Suppressor macrophage treated with lipopolysaccharide for 1 hour (primary cell): Measurements from ENCODE around the gene SULT1C2.
A peak's percentile ranks its signal among the peaks of the same experiment; 100 is the strongest.

Experiments
- DNase-seq, 3 donors: peaks; one replicate each; pipeline ENCODE4 v3.0.0-alpha.2; 2020 to 2022

The SULT1C2 gene

DNA sequence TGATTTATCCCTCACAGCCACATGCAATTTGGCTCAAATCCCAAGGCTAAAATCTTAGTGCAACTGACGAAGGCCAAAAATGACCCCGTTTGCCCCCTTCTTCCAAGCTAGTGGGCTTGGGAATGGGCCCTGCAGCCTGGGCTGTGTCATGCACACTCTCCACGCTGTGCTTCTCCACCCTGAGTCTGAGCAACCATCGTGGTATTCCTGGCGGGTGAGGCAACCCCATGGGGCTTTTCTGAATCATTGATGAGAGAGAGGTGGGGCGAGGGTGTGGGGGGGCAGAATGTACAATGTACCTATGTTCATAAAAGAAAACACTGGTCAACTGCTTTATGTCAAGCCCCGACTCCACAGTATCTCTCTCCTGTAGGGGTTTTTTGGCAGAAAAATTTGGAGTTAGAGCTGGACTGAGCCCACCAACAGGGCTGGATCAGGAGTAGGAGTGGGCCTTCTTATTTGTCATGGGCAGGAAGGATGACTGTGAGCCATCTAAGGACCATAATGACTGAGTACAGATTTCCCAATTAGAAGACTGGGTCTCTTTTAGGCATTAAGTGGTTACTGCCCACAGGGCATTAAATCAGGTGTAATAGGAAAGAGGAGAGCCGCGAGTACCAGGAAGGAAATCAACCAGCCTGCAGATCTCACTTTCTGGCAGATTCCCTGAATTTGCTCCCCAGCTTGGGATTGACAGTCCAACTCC lies 8.9 kb downstream of the SULT1C2 start:
- no peak for DNase-seq

DNA sequence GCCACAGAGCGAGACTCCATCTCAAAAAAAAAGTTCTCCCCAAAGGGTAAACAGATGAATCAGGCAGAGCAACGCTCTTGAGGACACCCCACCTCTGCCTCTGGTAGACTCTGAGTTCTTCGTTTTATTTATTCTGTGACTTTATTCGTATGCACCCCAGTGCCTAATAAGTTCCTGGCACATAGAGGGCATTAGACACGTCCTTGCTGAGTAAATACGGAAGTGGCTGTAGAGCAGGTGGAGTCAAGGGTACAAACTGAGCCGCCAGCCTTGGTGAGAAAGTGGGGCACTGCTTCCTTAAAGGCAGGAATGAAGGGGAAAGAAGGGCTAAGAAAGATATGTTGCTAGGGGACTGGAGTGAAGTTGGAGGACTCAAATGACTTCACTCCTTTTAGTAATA lies 12.9 kb downstream of the SULT1C2 start:
- DNase-seq: no peak

DNA sequence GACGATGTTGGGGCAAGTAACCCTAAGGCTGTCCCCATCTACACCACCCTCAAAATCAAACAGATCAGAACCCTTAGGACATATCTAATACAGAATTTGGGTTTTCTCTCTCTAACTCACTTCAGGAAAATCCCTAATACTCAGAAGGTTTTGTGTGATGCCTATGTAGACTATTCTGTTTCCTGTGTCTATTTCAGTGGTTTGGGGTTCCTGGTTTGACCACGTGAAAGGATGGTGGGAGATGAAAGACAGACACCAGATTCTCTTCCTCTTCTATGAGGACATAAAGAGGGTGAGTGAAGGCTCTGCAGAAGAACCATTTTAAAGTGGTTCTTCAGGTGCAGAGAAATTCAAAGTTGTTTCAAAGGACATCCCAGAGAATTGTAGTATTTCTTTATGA lies 16.3 kb downstream of the SULT1C2 start:
- peak; percentile 10 to 29 (median 17) for DNase-seq

DNA sequence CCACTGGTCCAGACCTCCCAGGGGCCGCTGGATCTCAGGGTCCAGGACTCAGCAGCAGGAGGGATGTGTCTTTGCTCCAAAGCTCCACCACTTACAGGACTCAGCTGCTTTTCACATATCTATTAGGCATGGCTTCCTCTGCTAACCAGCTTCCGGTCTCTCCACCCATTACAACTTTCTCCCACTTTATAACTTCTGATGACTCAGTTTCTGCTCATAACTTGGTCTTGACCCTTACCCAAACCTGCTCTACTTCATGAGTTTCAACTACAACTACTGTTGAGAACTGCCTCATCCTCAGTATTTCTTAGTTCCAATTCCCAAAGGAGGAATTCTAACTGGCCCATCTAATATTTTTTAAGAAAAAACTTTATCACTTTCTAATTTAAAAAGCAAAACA lies 17.2 kb downstream of the SULT1C2 start:
- DNase-seq: no peak

DNA sequence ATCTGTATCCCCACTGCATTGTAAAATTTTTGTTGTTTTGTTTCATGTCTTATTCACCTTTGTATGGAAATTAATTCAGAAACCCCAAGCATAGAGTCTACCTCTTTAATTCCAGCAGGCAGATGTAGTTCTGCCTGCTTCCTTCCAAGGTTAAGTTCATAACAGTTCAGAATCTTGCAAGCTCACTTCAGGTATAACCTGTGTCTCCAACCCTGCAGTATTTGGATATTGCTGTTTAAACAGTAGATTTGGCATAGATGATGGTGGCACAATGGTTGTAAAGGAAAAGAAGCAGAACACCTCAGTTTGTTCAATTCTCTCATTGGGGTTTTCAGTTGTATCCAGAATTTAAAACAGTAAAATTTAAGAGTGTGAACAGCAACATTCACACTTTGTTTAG lies 21.2 kb downstream of the SULT1C2 start:
- no peak for DNase-seq

DNA sequence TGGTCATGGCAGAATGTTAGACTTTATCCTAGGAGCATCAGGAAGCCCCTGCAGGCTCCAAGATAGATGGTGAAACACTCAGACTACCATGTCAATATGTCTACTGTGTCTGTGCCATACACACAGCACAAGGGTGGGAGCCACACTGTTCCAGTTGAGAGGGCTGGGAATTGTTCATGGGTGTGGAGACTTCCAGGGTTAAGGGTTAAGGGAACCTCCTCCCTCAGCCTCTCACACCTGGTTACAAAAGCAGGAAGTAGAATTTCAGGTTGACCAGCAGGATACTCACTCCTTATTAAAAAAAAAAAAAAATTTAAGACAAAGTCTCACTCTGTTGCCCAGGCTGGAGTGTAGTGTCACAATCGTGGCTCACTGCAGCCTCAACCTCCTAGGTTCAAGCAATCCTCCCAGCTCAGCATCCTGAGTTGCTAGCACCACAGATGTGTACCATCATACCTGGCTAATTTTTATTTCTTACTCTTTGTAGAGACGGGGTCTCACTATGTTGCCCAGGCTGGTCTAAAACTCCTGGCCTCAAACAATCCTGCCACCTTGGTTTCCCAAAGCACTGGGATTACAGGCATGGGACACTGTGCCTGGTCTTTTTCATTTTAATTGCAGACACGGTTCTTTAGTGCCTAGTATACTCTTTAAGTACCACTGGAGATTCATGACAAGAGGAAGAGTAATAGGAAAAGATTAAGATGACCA lies 26.0 kb downstream of the SULT1C2 start:
- no peak for DNase-seq

DNA sequence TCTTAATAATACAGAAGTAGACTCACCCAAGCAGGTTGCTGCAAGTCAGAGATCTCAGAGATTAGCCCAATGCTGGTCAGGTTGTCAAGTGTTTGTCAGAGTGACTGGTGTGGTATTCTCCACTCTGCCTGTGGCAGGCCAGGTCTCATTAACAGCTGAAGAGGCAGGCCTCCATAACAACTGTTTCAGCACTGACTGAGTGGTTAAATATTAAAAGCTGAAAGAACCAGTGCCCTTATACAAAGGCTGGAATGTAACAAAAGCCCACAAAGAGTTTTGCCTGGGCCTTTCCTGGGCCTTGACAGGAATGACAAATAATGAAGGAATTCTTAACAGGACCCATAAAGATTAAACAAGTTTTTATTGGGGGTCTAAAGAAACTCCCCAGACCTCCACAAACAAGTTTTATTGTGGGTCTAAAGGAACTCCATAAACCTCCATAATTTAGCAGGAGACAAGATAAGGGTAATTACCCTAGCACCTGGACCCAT lies 26.8 kb downstream of the SULT1C2 start:
- DNase-seq: no peak

DNA sequence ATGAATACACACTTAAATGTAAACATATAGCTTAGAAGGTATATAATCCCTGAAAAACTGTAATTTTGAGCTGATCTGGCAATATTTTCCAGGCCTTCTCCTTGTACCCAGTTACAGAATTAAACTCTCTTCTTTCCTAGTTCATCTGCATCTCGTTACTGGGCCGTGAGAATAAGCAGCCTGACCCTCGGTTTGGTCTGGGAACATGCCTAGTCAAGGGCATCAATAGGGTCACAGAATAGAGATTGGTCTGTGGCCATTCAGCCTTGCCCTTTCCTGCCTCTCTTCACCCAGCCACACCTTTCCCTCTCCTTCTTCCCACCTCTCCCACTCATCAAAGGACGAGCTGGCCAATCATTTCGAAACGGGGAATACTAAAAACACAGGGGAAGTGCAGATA lies 27.3 kb downstream of the SULT1C2 start:
- no peak for DNase-seq

DNA sequence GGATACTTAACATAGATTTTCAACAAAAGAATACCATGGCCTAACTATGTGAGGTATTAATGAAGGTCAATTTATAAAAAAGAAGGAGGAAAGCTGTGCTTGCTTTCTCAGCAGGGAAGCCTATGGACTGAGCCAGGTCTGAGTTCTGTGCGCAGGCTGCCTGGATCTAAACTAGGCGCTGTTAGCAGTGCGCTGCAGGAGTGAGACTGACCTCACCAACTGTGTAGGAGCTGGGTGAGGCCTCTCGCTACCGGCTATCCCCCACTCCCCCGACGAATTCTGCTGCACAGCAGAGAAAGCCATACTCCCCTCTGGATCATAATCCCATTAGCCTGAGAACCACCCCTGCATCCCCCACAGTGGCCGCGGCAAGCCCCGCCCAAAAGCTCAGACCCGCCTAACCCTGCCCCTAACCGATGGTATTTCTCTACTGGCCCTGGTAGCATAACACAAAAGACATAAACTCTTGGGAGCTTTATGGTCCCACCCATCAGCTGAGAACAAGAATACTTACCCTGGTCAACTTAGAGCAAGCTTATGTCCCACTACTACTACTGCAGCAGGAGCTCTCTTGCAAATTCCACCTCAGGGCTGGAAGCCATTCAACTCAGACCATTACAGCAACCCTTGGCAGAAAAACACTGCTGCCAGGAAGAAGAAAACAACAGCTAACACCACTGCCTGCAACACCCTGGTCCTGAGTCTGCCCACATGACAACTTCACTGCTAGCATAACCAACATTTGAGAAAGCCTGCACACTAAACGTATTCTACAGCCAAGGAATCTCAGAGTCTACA lies 28.0 kb downstream of the SULT1C2 start:
- DNase-seq: no peak

DNA sequence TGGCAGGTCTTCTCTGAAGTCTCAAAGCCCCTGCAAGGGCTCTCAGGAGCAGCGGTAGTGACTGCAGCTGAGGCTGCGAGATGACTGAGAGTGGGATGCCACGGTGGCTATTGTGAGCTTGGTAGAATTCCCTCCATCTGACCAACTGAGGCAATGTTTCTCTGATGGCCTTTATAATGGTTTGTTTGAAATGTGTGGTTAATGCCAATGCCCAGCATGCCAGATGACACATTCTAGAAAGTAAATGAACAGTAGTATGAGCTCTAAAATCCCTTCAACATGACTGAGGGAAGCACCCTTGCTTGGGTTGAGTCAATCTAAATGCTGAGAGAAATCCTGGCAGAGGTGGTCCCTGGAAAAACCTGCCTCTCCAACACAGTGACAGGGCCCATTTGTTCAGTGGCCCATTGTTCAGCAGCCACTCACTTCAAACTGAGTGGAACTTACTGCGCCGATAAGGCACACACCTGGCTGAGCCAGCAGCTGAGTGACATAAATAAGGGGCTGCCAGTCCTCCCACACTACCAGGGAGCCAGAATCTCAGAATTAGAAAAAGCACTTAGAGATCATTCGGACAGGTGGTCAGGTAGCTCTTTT lies 31.7 kb downstream of the SULT1C2 start:
- DNase-seq: no peak

DNA sequence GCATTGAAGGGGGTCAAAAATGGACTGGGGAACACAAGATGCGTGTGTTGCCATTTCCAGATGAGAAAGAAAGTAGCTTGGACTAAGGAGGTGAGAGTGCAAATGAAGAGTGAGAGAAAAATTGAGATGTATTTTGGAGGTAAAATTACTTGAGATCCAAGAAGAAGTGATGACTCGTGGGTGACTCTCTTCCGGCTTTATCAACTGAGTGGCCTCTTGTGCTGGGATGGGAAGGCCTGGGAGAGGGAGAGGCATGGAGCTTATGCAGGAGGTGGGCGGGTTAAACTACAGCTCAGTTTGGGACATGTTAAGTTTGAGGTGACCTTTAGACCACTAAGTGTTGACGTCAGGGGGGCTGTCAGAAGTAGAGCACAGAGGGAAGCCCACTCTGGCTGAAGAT lies 34.9 kb downstream of the SULT1C2 start:
- no peak for DNase-seq

DNA sequence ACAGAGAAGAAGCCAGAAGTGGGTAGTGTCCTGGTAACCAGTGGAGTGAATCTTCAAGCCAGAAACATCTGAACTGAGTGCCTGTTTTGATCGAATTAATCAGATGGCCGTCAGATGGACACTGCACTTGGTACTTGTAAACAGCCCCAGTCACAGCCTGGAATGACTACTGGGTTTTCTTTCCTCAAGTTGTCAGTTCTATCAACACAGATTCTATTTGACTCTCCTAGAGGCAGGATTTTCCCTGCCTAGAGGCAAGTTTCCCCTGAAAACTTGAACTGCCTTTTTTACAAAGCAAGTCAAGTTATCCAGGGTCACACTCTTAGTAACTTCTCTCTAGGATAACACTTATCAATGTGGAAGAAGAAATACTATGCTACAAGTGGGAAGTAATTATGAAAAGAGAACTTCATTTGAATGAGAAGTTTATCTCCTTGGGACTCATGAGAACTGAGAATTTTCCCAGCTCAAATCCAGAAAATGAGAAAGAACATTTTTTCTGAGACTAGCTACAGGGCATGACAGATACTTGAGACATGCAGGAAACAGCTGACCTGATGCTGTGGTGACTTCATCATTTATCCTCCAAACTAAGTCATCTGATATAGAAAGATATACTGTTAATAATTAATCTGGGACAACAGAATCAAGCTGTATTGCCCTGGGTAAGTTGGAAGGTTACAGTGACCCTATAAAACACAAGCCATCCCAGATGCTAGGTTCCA lies 36.0 kb downstream of the SULT1C2 start:
- peak; percentile 26 to 59 (median 37) for DNase-seq

DNA sequence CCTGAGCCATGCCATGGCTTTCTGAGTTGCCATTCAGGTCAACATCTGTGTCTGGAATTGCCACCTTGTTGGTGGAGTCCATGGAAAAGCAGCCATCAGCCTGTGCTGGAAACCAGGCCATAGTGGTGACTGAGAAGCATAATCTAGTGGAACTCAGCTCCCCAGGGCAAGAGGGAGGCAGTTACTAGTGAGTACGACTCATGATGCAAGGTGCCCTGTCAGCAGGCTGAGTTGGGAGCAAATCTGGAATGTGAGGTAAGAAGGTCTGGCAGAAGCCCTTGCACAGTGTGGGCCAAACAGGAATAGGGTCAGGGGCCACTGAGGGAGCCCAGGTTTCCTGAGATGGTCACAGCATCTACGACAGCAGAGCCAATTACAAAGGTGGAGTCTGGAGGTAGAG lies 37.1 kb downstream of the SULT1C2 start:
- no peak for DNase-seq

DNA sequence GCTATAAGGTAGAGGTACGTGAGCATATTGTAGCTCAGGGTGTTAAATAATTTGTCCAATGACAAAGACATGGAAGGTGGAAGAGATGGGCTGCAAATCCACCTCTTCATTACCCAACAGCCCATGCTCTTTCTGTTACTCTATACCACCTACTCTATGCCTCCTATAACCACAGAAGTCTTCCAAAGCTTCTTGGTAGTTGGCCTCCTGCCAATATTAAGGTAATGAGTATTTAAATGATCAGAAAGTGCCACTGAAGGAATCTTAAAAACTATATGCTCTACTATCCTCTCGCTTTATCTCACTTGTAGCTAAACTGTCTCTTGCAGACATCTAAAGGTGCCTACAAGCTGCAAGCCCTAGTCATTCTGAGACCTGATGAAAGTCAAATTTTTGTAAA lies 41.1 kb downstream of the SULT1C2 start:
- DNase-seq: no peak

DNA sequence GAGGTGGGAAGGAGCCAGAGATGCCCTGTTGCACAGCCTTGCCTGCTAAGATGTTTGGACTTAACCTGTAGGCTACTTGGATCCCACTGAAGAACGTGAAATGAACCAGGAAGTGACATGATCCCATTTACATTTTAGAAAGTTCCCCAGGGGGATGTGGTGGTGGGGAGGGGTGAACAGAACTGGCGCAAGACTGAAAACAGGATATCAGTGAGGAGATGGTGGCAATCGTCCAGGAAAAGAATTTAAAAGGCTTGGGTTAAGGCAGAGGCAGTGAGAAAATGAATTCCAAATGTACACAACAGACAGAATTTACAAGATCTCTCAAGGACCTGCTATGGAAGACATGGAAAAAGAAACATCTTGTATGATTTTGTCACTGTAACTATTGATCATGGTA lies 42.3 kb downstream of the SULT1C2 start:
- no peak for DNase-seq

DNA sequence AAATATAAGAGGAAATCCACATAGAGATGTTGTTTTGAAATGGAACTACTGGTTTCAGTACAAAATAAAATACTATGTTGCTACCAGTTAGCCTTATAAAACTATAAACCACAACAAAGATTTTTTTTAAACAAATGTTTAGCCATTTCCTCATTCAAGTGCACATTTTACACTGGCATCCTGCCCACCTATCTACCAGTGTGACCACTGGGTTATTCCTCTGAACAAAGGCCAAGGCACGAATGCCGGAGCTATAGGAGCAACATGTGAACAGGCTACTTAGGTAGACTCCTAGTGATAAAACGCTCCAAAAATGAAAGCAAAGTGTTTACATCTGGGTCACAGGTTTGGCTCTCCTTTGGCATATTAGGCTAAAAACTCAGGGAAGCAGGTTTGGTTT lies 57.3 kb downstream of the SULT1C2 start:
- DNase-seq: no peak

DNA sequence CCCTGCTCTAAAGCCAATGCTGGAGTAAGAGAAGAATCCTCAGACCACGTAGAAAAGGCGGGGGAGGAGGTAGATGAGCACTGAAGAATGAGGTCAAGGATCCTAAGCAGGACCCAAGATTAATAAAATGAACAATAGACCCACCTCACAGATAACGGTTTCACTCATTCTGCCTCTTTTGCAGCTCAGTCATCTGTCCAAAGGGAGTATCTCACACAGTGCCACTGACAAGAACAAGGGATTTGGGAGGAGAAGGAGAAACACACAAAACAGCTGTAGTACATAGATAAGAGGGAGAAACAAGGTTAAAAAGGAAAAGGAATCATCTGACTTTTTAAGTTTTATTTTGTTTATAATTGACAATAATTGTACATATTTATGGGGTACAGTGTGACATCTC lies 58.1 kb downstream of the SULT1C2 start:
- no peak for DNase-seq

DNA sequence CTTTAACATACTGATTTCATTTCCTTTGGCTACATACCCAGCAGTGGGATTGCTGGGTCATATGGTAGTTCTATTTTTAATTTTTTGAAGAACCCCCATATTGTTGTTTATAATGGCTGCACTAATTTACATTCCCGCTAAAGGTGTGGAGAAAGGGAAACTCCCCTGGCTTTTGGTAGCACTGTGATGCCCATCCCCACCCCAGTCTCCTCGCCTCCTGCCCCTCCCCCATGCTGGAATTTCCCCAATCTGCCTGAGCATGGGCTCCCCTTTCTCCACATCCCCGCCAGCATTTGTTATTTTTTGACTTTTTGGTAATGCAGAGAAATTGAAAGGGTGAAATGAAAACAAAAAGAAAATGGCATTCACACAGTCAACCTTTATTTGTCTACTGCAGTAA lies 59.1 kb downstream of the SULT1C2 start:
- no peak for DNase-seq

DNA sequence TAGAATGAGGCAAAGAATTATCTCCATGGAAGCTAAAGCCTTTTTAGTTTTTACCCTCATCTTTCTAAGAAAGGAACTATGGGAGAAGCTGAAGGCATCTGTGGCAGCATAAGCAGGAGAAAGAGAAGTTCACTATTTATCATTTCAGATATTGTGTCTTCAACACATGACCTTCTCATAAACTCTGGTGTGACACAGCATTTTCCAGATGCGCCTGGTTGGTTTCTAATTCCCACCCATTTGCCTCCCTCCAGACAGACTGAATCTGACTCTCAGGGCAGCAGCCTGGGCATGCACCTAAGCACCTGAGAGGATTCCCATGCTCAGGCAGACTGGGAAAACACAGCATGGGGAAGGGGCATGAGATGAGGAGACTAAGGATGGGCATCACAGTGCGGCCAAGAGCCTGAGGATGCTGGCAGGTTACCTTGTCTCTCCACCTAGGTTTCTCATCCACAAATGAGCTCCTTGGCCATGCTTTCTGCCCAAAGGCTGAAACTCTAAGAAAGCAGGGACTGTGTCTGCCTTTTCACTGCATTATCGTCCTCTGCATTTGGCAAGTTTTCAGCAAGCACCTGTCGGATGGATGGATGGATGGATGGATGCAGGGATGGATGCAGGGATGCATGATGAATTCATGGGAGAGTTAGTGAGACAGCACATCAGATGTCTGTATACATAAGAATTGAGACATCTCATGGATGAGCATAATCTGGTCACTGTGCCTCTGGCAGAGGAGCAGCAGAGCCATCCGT lies 60.3 kb downstream of the SULT1C2 start:
- DNase-seq: no peak

DNA sequence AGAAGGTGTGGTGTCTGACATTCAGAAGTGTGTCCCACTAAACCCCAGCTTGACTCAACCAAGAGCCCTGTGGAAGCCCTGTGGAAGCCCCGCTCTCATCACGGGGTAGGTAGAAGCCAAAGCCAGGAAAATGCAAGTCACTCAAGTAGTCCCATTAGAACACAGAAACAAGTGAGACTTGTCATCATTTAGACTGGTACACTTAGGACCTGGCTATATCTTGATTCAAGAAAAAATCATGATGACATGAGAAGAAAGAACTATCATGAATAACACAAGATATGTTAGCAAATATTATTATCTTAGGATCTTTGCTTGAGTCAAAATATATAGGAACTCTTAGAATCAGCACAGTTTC lies 60.9 kb downstream of the SULT1C2 start:
- no peak for DNase-seq

DNA sequence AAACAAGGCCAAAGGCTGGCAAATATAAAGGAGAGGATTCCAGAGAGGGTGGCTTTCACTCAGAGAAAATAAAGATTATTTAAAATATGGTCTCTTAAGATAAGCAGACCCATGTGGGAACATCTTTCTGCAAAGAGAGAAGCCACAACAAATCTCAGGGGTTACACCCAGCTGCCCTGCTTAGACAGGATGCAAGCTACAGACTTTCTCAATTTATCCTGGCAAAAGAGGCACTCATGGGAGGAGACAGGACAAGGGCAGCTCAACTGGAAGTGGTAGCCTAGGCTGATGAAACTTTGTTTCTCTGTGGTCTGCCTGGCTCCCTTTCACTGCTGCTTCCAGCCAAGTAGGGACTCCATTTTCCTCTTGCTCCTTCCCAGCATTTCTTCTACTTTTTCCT lies 63.2 kb downstream of the SULT1C2 start:
- no peak for DNase-seq

DNA sequence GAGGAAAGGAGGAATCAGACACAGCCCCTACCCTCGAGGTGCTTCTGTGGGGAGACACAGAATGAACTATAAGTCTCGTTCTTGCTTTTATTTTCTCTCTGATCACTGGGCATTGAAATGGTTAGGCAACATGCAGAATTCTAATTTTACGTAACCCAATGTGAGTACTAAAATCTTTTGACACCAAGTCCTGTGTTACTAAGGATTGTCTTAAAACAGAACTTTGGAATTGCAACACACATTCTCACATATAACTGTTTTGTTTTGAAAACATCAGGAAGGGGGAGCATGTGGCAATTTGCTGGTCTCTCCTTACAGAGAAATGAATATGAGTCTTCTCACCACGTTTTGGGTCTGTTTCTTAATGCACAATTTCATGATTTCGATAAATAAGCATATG lies 65.4 kb downstream of the SULT1C2 start:
- DNase-seq: peak; percentile 43 to 69 (median 60)
